BJ (cell line): ENCODE results near the gene PAPOLB. TPM values are rescaled to one million over a fixed set of nuclear protein-coding genes. Genes with fewer than 3 reads are reported as not detected.

Source experiments
- CTCF ChIA-PET: fragments of 350-600 bp; formaldehyde crosslinking; extraction: SDS; loops from one replicate; lab custom pipeline; 2021; ENCODE audit warnings: antibody characterized with exemption, inconsistent platforms; lab: Yijun Ruan, JAX
- POLR2A ChIA-PET: fragments of 300-600 bp; sonication (Branson Sonifier 250); formaldehyde crosslinking; extraction: SDS; loops from one replicate; lab custom pipeline; 2021; ENCODE audit warnings: antibody characterized with exemption; lab: Charles Lee
- DNase-seq: peaks from one replicate; pipeline ENCODE4 v3.0.0-alpha.2; 2011; ENCODE audit warnings: low read depth
- H3K27me3 ChIP-seq: 2 replicates; pipeline ENCODE4 v1.6.0; 2011; ENCODE audit warnings: low read length; ENCODE audit not compliant: control insufficient read depth, insufficient read depth
- H3K36me3 ChIP-seq: 2 replicates; pipeline ENCODE4 v1.5.1; 2011; ENCODE audit warnings: low read length; ENCODE audit not compliant: control insufficient read depth, insufficient read depth
- H3K4me3 ChIP-seq: 2 replicates; pipeline ENCODE4 v1.5.1; 2011; ENCODE audit warnings: low read depth, mild to moderate bottlenecking, control low read depth, low read length
- CTCF ChIP-seq: IDR thresholded peaks from 2 replicates; pipeline ENCODE4 v1.5.1; 2011; ENCODE audit warnings: low read depth, mild to moderate bottlenecking, control low read depth, inconsistent platforms, low read length, moderate library complexity; ENCODE audit not compliant: insufficient read depth
- polyA plus RNA-seq: library from polyadenylated mRNA; depleted of rRNA; stranded (reverse); fragments of >200 nt; gene quantifications from 2 replicates; pipeline ENCODE4 v1.2.3, GENCODE V29; 2011

The PAPOLB gene
- polyA plus RNA-seq, 1 experiment, result 0.01 TPM

GRCh38 chr7:4878336-4879335 is 16.8 kb upstream of the PAPOLB start:
- ChIA-PET CTCF (interaction anchor here (1.1 kb wide), 1 partner anchor 80 kb away, joined by 3 read pairs; no protein-coding TSS in a partner anchor), POLR2A (no interaction called here)
- no peaks in the 10 kb centered on the region for H3K27me3 ChIP-seq
- H3K36me3 ChIP-seq, result no peaks in the 10 kb centered on the region
- DNase-seq, result peak; percentile 12
- no peak for TF ChIP-seq CTCF
- no peak overlapping the region for H3K4me3 ChIP-seq

GRCh38 chr7:4876586-4876985 is 14.8 kb upstream of the PAPOLB start:
- Histone ChIP-seq H3K27me3 (no peaks in the 10 kb centered on the region), H3K4me3 (no peak overlapping the region), H3K36me3 (no peaks in the 10 kb centered on the region)
- ChIA-PET POLR2A (no interaction called here), CTCF (no interaction called here)
- TF ChIP-seq CTCF, result no peak
- DNase-seq, result no peak

GRCh38 chr7:4875391-4875790 is 13.6 kb upstream of the PAPOLB start:
- no peak overlapping the region for H3K4me3 ChIP-seq
- no peak for DNase-seq
- H3K27me3 ChIP-seq, result no peaks in the 10 kb centered on the region
- ChIA-PET POLR2A (no interaction called here), CTCF (interaction anchor here (0.7 kb wide), 1 partner anchor 299 kb away, joined by 3 read pairs; no protein-coding TSS in a partner anchor)
- H3K36me3 ChIP-seq, result no peaks in the 10 kb centered on the region
- no peak for TF ChIP-seq CTCF

- H3K4me3 ChIP-seq, result no peak overlapping the region
- no peak for TF ChIP-seq CTCF
- ChIA-PET CTCF (interaction anchor here (0.6 kb wide), 1 partner anchor 82 kb away, joined by 3 read pairs; no protein-coding TSS in a partner anchor), POLR2A (no interaction called here)
- H3K27me3 ChIP-seq, result no peaks in the 10 kb centered on the region
- DNase-seq, result no peak
- no peaks in the 10 kb centered on the region for H3K36me3 ChIP-seq
Measured at GRCh38 chr7:4873071-4873944, 11.5 kb upstream of the PAPOLB start.
